Measurements from ENCODE around the gene RPE.

Gene RPE

GRCh38 chr2:209960045-209960444, 42.4 kb upstream of the RPE start:
- Histone ChIP-seq H3K27me3 (ENCODE audit: low read length) (no peaks in the 10 kb centered on the region), H3K4me3 (ENCODE audit: insufficient read depth, low read length, poor library complexity, severe bottlenecking) (no peak overlapping the region), H3K9me2 (replicated peaks; ENCODE audit: insufficient read depth, low read length) (no peaks in the 10 kb centered on the region), H3K9me3 (ENCODE audit: insufficient read depth, low read length) (no peaks in the 10 kb centered on the region), H3K79me2 (ENCODE audit: insufficient read depth, low read length) (no peaks in the 10 kb centered on the region), H3K27ac (ENCODE audit: low read depth, low read length) (no peak overlapping the region), H2AFZ (ENCODE audit: low read depth, low read length, severe bottlenecking) (no peak overlapping the region), H3K4me2 (ENCODE audit: low read depth, low read length, poor library complexity, severe bottlenecking) (no peak overlapping the region), H3K36me3 (ENCODE audit: low read length) (no peaks in the 10 kb centered on the region), H3F3A (ENCODE audit: insufficient read depth) (no peaks in the 10 kb centered on the region), H4K20me1 (ENCODE audit: low read depth, low read length) (no peaks in the 10 kb centered on the region), H3K9ac (ENCODE audit: low read length) (no peak overlapping the region)
- no peak for TF ChIP-seq CTCF (IDR thresholded peaks at IDR 0.05; ENCODE audit: insufficient read depth, low read length, poor library complexity, severe bottlenecking)
- no peak for TF ChIP-seq EZH2phosphoT487 (conservative IDR thresholded peaks at IDR 0.05; ENCODE audit: low read length)

- Histone ChIP-seq H3K4me2 (ENCODE audit: low read depth, low read length, poor library complexity, severe bottlenecking) (no peak overlapping the region), H3K27ac (ENCODE audit: low read depth, low read length) (no peak overlapping the region), H4K20me1 (ENCODE audit: low read depth, low read length) (no peaks in the 10 kb centered on the region), H3K4me3 (ENCODE audit: insufficient read depth, low read length, poor library complexity, severe bottlenecking) (no peak overlapping the region), H3K79me2 (ENCODE audit: insufficient read depth, low read length) (no peaks in the 10 kb centered on the region), H3K9ac (ENCODE audit: low read length) (no peak overlapping the region), H3K36me3 (ENCODE audit: low read length) (no peaks in the 10 kb centered on the region), H3K9me2 (replicated peaks; ENCODE audit: insufficient read depth, low read length) (no peaks in the 10 kb centered on the region), H3K27me3 (ENCODE audit: low read length) (no peaks in the 10 kb centered on the region), H3F3A (ENCODE audit: insufficient read depth) (no peaks in the 10 kb centered on the region), H2AFZ (ENCODE audit: low read depth, low read length, severe bottlenecking) (no peak overlapping the region), H3K9me3 (ENCODE audit: insufficient read depth, low read length) (no peaks in the 10 kb centered on the region)
- TF ChIP-seq CTCF (IDR thresholded peaks at IDR 0.05; ENCODE audit: insufficient read depth, low read length, poor library complexity, severe bottlenecking) (peak; percentile 45), EZH2phosphoT487 (conservative IDR thresholded peaks at IDR 0.05; ENCODE audit: low read length) (no peak)
Measured at GRCh38 chr2:209960676-209961630, 41.5 kb upstream of the RPE start.

GRCh38 chr2:209965723-209966122, 36.7 kb upstream of the RPE start:
- Histone ChIP-seq H3K4me3 (ENCODE audit: insufficient read depth, low read length, poor library complexity, severe bottlenecking) (no peak overlapping the region), H2AFZ (ENCODE audit: low read depth, low read length, severe bottlenecking) (no peak overlapping the region), H3K79me2 (ENCODE audit: insufficient read depth, low read length) (no peaks in the 10 kb centered on the region), H3K9ac (ENCODE audit: low read length) (no peak overlapping the region), H3K36me3 (ENCODE audit: low read length) (no peaks in the 10 kb centered on the region), H3F3A (ENCODE audit: insufficient read depth) (no peaks in the 10 kb centered on the region), H3K27me3 (ENCODE audit: low read length) (no peaks in the 10 kb centered on the region), H3K4me2 (ENCODE audit: low read depth, low read length, poor library complexity, severe bottlenecking) (no peak overlapping the region), H3K27ac (ENCODE audit: low read depth, low read length) (no peak overlapping the region), H3K9me2 (replicated peaks; ENCODE audit: insufficient read depth, low read length) (no peaks in the 10 kb centered on the region), H4K20me1 (ENCODE audit: low read depth, low read length) (no peaks in the 10 kb centered on the region), H3K9me3 (ENCODE audit: insufficient read depth, low read length) (no peaks in the 10 kb centered on the region)
- TF ChIP-seq CTCF (IDR thresholded peaks at IDR 0.05; ENCODE audit: insufficient read depth, low read length, poor library complexity, severe bottlenecking) (no peak), EZH2phosphoT487 (conservative IDR thresholded peaks at IDR 0.05; ENCODE audit: low read length) (no peak)
